Lower leg skin (tissue), 4 donors: ENCODE data around the gene PRAC2. TPM values are rescaled to one million over a fixed set of nuclear protein-coding genes. Genes with fewer than 3 reads are reported as not detected.

ENCODE experiments used
- DNase-seq, 2 donors: peaks; one replicate each; pipeline ENCODE4 v3.0.0-alpha.2; 2019; ENCODE audit warnings: low spot score in 2 of 2
- H3K4me3 ChIP-seq: fragments of 200-600 bp; sonication (generic); 2 replicates; pipeline ENCODE4 v1.5.1; 2017; ENCODE audit warnings: mild to moderate bottlenecking, low read depth; ENCODE audit not compliant: poor library complexity, severe bottlenecking
- POLR2A ChIP-seq, 2 donors: fragments of 450-650 bp; IDR thresholded peaks; one replicate each; pipeline ENCODE4 v1.6.1; 2016 to 2017; ENCODE audit warnings: antibody characterized with exemption in 2 of 2, mild to moderate bottlenecking in 1 of 2, moderate library complexity in 1 of 2
- WGBS, 2 donors: methylation state at CpG; one replicate each; pipeline ENCODE4 v1.1.5; 2018; 5-methylcytosine and 5-hydroxymethylcytosine counted together
- intact Hi-C: fragments of 100-400 bp; cut with DNase I; formaldehyde crosslinking; loops from one replicate; pipeline ENCODE4 v1.15.0; 2023; ENCODE audit warnings: low total_unique reads
- total RNA-seq, 4 donors: library from RNA; depleted of rRNA; stranded (reverse); fragments of >200 nt; gene quantifications; one replicate each; pipeline ENCODE4 v1.1.0, GENCODE V29; 2016
- TF ChIP-seq, protein P1 (sequence below), 3 donors: fragments of 450-650 bp; IDR thresholded peaks; one replicate each; pipeline ENCODE4 v1.5.1; 2016; ENCODE audit warnings: antibody characterized with exemption in 3 of 3, mild to moderate bottlenecking in 3 of 3, moderate library complexity in 2 of 3

Gene PRAC2
- total RNA-seq, 4 donors from 2014 or later: not detected

GRCh38 chr17:48690655-48691054, 32.3 kb upstream of the PRAC2 start:
- no peak overlapping the region for H3K4me3 ChIP-seq
- peak in 1 of 2 donors; percentile 14 for DNase-seq
- WGBS, 2 donors: 86 to 87% methylated on average over 5 of the region's 5 CpGs
- intact Hi-C loops: no loop called here
- TF ChIP-seq POLR2A (IDR thresholded peaks at IDR 0.05): no peak
- TF ChIP-seq, protein P1, sequence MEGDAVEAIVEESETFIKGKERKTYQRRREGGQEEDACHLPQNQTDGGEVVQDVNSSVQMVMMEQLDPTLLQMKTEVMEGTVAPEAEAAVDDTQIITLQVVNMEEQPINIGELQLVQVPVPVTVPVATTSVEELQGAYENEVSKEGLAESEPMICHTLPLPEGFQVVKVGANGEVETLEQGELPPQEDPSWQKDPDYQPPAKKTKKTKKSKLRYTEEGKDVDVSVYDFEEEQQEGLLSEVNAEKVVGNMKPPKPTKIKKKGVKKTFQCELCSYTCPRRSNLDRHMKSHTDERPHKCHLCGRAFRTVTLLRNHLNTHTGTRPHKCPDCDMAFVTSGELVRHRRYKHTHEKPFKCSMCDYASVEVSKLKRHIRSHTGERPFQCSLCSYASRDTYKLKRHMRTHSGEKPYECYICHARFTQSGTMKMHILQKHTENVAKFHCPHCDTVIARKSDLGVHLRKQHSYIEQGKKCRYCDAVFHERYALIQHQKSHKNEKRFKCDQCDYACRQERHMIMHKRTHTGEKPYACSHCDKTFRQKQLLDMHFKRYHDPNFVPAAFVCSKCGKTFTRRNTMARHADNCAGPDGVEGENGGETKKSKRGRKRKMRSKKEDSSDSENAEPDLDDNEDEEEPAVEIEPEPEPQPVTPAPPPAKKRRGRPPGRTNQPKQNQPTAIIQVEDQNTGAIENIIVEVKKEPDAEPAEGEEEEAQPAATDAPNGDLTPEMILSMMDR (IDR thresholded peaks at IDR 0.05): no peak

DNA sequence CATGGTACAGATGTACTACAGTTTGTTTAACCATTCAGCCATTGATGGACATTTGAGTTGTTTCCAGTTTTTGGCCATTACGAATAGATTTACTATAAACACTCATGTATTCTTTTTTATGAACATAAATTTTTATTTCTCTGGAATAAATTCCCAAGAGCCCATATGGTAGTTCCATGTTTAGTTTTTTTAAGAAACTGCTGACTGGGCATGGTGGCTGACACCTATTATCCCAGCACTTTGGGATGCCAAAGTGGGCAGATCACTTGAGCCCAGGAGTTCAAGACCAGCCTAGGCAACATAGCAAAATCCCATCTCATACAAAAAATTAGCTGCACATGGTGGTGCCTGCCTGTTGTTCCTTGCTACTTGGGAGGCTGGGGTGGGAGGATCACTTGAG, 30.9 kb upstream of the PRAC2 start:
- WGBS, 2 donors: 94 to 97% methylated on average over 1 of the region's 1 CpG

GRCh38 chr17:48693178-48693577, 29.8 kb upstream of the PRAC2 start:
- no peak for TF ChIP-seq POLR2A (IDR thresholded peaks at IDR 0.05)
- TF ChIP-seq, protein P1 (IDR thresholded peaks at IDR 0.05): no peak
- no peak overlapping the region for H3K4me3 ChIP-seq
- 40 to 42% methylated on average over 1 of the region's 1 CpG for WGBS, 2 donors
- no peak for DNase-seq
- intact Hi-C loops: no loop called here

More for the DNA sequence above, 30.9 kb upstream of the PRAC2 start:
- peak in 1 of 2 donors; percentile 17 for DNase-seq
- TF ChIP-seq, protein P1 (IDR thresholded peaks at IDR 0.05): no peak
- TF ChIP-seq POLR2A (IDR thresholded peaks at IDR 0.05): no peak
- intact Hi-C loops: no loop called here
- H3K4me3 ChIP-seq: no peak overlapping the region

DNA sequence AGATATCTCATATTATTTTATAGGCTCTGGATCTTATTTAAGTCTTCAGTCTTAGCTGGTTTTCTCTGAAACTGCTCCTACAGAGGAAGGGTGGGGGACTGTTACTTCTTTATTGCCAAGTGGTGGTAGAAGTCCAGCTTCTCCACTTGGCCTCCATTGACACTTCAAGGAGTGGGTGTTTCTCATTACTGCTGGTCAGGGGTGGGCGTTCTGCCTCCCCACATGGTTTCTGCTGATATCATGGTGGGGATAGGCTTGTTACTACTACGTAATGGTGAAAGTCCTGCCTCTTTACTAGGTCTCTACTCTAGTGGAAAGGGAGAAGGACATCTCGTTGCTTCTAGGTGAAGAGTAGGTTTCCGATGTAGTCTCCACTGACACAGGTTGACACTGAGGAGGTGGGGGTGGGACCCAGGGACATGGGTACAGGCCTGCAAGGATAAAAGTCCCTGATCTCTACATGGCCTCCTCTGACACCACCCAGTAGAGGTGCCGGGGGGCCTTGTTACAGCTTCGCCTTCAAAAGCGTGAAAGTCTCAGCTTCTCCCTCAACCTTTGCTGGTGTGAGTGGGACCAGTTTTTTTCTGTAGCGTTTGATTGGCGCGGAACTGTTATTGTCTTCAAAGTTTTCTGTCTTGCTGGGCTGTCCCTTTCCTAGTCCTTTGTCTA, 21.0 kb upstream of the PRAC2 start:
- DNase-seq: peak in 1 of 2 donors; percentile 58
- WGBS, 2 donors: 92% methylated on average over 10 of the region's 10 CpGs
- intact Hi-C loops: no loop called here
- H3K4me3 ChIP-seq: no peak overlapping the region
- TF ChIP-seq, protein P1 (IDR thresholded peaks at IDR 0.05): no peak

DNA sequence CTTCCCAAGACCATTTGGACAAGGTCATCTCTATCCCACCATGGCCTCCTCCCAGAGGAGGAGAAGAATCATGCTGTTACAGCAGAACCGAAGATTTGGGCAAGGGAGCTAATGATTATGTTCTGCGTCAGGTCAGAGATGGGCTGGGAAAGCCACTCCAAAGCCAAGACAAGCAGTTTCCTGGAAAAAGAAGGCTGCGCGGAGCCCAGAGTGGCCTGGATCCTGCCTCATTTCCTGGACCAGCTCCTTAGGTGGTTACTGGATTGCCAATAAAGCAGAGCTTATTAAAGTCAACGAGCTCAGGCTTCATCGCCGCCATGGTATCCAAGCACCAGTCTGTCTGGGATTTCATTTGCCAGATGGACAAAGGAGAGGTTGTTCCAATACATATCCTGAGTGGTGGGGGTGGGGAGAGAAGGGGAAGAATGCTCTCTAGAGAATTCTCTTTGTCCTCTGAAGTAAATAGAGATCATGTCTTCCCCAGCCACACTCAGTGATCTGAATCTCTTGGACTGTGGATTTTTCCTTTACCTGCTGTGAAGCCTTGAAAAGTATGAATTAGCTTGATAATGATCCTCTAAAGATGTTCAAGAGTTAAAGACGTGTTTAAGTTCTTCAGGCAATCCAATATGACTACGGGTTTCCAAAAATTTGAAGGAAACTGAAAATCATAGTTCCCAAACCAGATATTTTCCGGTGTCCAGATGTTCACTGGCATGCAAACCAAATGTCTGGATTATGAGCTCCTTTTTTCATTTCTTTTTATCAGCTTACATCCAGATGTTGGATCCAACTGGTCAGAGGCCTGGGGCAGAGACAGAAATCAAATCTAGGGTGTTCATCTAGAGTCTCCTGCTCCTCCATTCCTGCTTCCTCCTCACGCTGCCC, 18.4 kb upstream of the PRAC2 start:
- no peak overlapping the region for H3K4me3 ChIP-seq
- 55 to 63% methylated on average over 11 of the region's 11 CpGs for WGBS, 2 donors
- TF ChIP-seq, protein P1 (IDR thresholded peaks at IDR 0.05): no peak
- no peak for TF ChIP-seq POLR2A (IDR thresholded peaks at IDR 0.05)
- intact Hi-C loops: no loop called here
- DNase-seq: peak in 1 of 2 donors; percentile 68
